HG02588 (cell line): Measurements from ENCODE around the gene STIM2.
A peak's percentile ranks its signal among the peaks of the same experiment; 100 is the strongest.
"Not testable (repeated sequence)": the region's sequence is repeated elsewhere in the genome, so short reads cannot be mapped to it uniquely, and the experiment has no call there.

Experiments
- ATAC-seq: cut with Tn5 transposase; IDR thresholded peaks from one replicate; pipeline ENCODE4 v1.9.1; 2021; ENCODE audit warnings: mild to moderate bottlenecking, moderate library complexity; ENCODE audit not compliant: unreplicated experiment

Gene STIM2

GRCh38 chr4:26866781-26867180, 6.1 kb downstream of the STIM2 start:
- no peak for ATAC-seq

GRCh38 chr4:26867914-26868684, 7.5 kb downstream of the STIM2 start:
- ATAC-seq, result no peak

GRCh38 chr4:26870576-26871262, 10.1 kb downstream of the STIM2 start:
- ATAC-seq, result no peak

GRCh38 chr4:26871611-26872010, 11.0 kb downstream of the STIM2 start:
- ATAC-seq, result no peak

- peak; percentile 85 for ATAC-seq
These were observed 12.9 kb downstream of the STIM2 start for GRCh38 chr4:26873391-26874026.

- no peak for ATAC-seq
These were observed 13.5 kb downstream of the STIM2 start for GRCh38 chr4:26874110-26874509.

GRCh38 chr4:26877406-26877805, 16.8 kb downstream of the STIM2 start:
- ATAC-seq, result no peak

GRCh38 chr4:26877961-26878360, 17.3 kb downstream of the STIM2 start:
- ATAC-seq, result no peak

GRCh38 chr4:26878794-26879391, 18.3 kb downstream of the STIM2 start:
- no peak for ATAC-seq

GRCh38 chr4:26879805-26880204, 19.2 kb downstream of the STIM2 start:
- ATAC-seq, result no peak

- ATAC-seq, result no peak
These were observed 23.4 kb downstream of the STIM2 start for GRCh38 chr4:26884026-26884425.

GRCh38 chr4:26884486-26884988, 23.9 kb downstream of the STIM2 start:
- ATAC-seq, result peak; percentile 30

GRCh38 chr4:26885912-26886274, 25.3 kb downstream of the STIM2 start:
- ATAC-seq, result peak; percentile 87

- no peak for ATAC-seq
These were observed 26.5 kb downstream of the STIM2 start for GRCh38 chr4:26887143-26887542.

- ATAC-seq, result no peak
These were observed 27.2 kb downstream of the STIM2 start for GRCh38 chr4:26887809-26888208.

- no peak for ATAC-seq
These were observed 28.7 kb downstream of the STIM2 start for GRCh38 chr4:26889356-26889755.

GRCh38 chr4:26891054-26891453, 30.4 kb downstream of the STIM2 start:
- no peak for ATAC-seq

- no peak for ATAC-seq
These were observed 31.2 kb downstream of the STIM2 start for GRCh38 chr4:26891867-26892266.

- no peak for ATAC-seq
These were observed 32.0 kb downstream of the STIM2 start for GRCh38 chr4:26892480-26893150.

- ATAC-seq, result no peak
These were observed 32.9 kb downstream of the STIM2 start for GRCh38 chr4:26893491-26893890.

GRCh38 chr4:26894881-26895280, 34.2 kb downstream of the STIM2 start:
- ATAC-seq, result not testable (repeated sequence)
